Stimulated activated CD4-positive, alpha-beta T cell treated with anti-CD3 and anti-CD28 coated beads, TNF-alpha, amount 100 ng/mL, for 24 hours (primary cell): ENCODE measurements around the gene APLF.

Experiments
- DNase-seq, 3 experiments: peaks; one replicate each; pipeline ENCODE4 v3.0.0-alpha.2; 2020; ENCODE audit warnings: low read depth in 3 of 3

Gene APLF, protein sequence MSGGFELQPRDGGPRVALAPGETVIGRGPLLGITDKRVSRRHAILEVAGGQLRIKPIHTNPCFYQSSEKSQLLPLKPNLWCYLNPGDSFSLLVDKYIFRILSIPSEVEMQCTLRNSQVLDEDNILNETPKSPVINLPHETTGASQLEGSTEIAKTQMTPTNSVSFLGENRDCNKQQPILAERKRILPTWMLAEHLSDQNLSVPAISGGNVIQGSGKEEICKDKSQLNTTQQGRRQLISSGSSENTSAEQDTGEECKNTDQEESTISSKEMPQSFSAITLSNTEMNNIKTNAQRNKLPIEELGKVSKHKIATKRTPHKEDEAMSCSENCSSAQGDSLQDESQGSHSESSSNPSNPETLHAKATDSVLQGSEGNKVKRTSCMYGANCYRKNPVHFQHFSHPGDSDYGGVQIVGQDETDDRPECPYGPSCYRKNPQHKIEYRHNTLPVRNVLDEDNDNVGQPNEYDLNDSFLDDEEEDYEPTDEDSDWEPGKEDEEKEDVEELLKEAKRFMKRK

GRCh38 chr2:68467077-68467960 lies at the start of gene APLF, which contains the start of gene FBXO48:
Gene APLF (plus strand): TSS chr2:68467585. CDS start chr2:68467732, 147 bp downstream.
Gene FBXO48 (minus strand): TSS chr2:68467294. CDS start chr2:68465145, 2,149 bp downstream.
- DNase-seq, result peak; percentile 96 to 98 (median 98)

GRCh38 chr2:68417926-68418325 lies 49.5 kb upstream of the APLF start:
- no peak for DNase-seq

- no peak for DNase-seq
Observed at GRCh38 chr2:68418419-68418818, 49.0 kb upstream of the APLF start.

DNA sequence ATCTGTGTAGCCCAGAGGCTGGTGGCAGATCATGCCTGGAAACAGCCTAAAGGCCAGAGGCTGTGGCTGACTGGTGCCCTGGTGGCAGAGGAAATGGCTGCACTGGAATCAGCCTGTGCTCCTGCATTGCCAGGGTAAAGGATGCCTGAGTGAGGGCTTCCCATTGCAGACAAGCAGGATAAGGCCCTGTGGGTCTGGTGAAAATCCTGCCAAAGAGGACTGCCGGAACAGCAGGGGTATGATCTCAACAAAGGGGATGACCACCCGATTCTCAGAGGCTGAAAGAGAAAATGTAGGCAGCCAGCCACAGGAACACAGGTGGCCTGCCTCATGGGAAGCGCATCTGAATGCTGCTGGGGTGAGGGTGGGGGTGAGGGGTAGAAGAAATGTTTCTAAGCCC lies 48.5 kb upstream of the APLF start:
- DNase-seq, result no peak

DNA sequence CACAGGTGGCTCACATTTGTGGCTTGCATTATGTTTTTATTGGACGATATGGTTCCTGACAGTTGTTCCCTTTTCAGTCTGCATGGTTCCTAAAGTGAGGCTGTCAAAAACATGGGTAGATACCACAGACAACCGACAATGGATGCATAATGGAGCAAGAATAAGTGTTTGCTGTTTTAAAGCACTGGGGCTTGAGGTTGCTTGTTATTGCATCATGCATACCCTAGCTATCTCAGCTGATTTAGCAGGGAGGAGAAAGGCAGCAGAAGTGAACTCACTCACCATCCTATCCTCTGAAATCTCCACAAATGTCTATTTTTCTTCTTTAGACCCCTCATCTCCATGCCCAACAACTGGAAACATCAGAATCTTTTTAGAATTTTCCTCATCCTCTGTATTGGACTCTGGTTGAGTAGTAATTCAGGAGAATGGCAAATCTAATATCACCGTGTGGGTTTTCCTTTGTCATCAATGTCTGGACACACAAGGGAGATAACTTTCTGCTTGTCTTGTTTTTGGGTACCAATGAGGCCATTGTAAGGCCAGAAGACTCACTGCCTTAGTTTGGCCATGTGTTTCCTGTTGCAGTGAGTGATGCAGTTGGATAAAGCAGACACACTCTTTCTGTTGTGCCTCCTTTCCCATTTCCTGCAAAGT lies 47.0 kb upstream of the APLF start:
- DNase-seq, result no peak

- DNase-seq, result no peak
Observed at GRCh38 chr2:68423966-68424650, 43.3 kb upstream of the APLF start.

- no peak for DNase-seq
Observed at GRCh38 chr2:68425503-68425902, 41.9 kb upstream of the APLF start.

DNA sequence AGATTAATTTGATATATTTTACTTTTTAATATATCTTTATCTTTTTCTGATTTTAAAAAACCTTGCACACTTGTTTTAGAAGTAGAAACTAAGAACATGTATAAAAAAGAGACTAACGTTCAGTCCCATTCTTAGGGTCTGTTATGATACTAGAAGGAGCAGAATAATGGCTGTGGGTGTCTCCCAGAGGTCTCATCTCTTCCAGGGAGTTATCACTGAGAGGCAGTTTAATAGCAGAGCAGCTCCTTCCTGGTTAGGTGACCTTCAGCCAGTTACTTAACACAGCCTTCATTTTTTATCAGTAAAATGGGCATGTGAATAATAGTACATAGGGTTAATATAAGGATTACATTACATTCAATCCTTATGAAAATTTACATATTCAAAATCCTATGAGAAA lies 40.9 kb upstream of the APLF start:
- no peak for DNase-seq

DNA sequence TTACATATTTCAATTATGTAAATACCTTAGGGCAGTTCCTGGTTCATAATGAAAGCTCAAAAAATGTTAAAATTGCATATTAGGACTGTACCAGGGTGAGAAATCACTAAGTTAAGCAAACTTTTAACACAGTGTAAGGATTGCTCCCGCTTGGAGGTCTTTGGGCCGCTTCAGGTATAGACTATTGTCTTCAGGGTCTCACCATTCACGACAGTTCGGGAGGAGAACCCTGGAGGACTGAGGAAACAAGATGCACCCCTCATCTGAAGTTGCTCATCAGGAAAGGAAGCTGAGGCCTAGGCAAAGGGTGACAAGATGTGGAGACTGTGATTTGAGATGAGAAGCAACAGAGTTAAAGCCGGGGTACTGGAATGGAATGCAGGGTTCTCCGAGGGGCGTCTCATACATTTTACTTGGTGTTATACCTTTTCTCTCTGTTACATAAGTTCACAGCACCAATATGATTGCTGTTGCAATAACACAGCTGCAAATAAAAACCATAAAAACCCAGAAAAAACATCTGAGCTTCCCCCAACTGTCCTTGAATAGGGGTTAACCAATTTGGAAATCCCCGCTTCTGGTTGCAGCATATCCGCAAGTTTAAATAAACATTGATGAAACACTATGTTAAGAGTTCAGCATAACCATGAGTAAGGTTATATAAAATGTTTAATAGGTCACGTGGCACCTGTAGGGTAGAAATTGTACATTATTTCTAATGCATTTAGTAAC lies 40.4 kb upstream of the APLF start:
- no peak for DNase-seq

GRCh38 chr2:68428126-68428525 lies 39.3 kb upstream of the APLF start:
- no peak for DNase-seq

GRCh38 chr2:68428746-68429145 lies 38.6 kb upstream of the APLF start:
- DNase-seq, result no peak

DNA sequence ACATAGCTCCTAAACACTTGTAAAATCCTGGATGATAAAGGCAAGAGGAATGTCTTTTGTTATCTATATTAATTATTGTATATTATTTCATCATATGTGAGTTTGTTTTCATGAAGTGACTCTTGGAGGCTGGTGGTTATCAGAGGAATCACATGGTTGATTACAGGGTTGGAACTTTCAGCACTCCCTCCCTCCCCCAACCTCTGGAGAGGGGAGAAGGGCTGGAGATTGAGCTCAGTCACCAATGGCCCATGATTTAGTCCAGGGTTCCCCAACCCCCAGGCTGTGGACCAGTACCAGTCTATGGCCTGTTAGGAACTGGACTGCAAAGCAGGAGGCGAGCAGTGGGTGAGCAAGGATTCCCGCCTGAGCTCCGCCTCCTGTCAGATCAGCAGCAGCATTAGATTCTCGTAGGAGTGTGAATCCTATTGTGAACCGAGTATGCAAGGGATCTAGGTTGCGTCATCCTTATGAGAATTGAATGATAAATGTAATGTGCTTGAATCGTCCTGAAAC lies 38.0 kb upstream of the APLF start:
- no peak for DNase-seq

GRCh38 chr2:68431316-68431972 lies 35.9 kb upstream of the APLF start:
- no peak for DNase-seq

GRCh38 chr2:68432696-68433658 lies 34.4 kb upstream of the APLF start:
- no peak for DNase-seq

GRCh38 chr2:68434981-68435380 lies 32.4 kb upstream of the APLF start:
- no peak for DNase-seq

DNA sequence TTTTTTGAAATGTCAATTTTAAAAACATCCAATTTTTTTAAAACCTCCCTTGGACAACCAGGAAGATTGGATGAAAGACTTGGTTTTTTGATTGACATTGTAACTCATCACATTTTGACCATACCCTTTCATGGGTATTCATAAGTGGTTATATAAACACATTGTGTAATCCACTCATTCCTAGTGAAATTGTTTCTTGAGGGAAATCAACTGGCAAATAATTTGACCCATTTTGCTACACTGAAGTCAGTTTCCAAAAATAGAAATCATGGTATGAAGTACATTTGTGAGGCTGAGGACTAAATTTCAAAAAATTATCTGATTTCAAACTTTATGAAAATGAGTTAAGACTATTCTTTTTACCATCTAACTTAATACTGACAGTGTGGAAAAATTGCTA lies 31.8 kb upstream of the APLF start:
- DNase-seq, result no peak

DNA sequence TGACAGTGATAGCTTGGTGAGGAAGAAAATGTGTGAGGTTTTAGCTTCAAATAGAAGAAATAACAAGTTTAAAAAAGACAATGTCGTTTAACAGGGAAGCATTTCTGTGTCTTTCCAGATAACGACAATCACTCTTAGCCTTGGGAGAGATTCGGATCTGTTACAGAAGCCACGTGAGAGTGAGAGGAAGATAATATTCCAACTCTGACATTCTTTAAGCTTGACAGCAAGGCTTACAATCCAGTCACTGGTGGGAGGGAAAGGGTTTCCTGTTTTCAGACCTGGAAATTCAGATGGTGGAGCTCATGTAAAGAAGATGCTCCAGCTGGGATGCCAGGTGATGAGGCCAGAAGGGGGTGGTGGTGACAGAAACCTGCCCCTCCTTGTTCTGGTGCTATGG lies 31.1 kb upstream of the APLF start:
- no peak for DNase-seq

DNA sequence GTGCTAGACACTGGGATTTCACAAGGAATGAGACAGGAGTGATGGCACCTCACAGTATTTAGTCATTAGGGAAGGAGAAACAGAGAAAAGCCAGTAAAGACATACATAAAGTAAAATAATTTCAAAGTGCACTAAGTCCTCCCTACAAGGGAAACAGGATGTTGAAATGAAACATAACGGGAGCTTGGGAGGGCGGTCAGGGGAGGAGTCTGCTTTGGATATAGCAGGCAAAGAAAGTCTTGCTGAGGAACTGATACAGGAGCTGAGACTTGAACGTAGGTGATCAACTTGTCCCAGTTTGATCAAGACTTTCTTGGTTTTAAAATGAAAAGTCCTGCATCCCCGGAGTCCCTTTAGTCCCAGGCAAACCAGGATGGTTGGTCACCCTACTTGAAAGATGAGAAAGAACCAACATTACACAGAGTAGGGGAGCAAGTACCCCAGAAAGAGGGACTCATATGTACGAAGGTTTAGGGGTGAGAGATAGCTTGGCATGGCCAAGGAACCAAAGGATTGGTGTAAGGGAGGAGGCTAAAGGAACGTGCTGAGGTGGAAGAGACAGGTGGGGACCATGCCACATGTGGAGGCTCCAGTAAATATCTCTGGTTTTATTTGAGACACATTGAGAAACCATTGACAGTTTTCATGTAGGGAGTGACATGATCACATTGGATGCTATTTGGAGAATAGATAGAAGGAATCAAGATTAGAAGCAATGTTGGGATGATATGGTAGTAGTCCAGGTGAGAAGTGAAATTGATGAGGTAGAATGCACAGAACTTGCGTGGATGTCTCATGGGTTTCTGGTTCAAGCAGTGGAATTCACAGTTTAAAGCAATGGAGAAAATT lies 28.7 kb upstream of the APLF start:
- no peak for DNase-seq
